NCI-H187 treated with DMSO at 0.1 percent for 48 hours (cell line): Measurements from ENCODE around the gene TSPAN18.

Experiments used
- DNase-seq: peaks from one replicate; lab custom pipeline; 2025; lab: John Stamatoyannopoulos, UW

Gene TSPAN18

DNA sequence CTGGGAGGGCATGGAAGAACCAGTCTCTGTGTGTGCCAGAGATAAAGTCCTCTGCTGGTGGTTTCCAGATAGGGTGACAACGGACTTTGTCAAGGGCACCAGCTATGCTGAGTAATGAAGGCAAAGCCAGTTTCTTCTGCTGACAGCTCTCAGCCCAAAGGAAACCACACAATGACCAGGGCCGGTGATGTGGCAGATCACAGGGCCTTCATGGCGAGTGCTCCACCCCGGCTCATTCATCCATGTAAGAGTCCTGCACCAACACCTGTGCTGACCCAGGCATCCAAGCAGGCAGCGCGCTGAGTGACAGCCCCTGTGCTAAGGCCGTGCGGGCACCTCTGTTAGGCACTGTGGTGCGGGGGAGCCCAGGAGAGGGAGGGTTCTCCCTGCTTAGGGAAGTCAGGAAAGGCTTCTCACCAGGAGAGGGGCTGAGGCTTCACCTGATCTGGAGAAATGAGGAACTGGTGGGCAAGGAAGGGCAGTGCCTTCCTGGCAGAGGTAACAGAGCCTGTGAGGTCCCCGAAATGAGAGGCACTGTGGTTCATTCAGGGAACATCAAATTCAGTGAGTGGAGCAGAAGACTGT lies 190.1 kb downstream of the TSPAN18 start:
- no peak for DNase-seq

DNA sequence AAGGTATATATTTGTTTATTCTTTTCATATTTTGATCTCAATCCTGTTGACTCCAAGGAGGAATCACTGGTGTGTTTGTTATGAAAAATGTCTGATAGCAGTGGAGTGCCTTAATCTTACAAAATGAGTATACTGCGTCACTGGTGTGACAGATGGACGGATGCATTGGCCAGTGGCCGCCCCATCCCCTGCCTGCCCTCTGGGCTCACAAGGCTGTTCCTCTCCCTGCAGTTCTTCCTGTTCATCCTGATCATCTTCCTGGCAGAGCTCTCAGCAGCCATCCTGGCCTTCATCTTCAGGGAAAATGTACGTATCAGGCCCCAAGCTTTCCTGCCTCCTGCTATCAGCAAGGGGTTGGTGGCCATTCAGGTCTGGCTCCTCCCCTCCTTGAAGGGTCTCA lies 191.0 kb downstream of the TSPAN18 start:
- no peak for DNase-seq

DNA sequence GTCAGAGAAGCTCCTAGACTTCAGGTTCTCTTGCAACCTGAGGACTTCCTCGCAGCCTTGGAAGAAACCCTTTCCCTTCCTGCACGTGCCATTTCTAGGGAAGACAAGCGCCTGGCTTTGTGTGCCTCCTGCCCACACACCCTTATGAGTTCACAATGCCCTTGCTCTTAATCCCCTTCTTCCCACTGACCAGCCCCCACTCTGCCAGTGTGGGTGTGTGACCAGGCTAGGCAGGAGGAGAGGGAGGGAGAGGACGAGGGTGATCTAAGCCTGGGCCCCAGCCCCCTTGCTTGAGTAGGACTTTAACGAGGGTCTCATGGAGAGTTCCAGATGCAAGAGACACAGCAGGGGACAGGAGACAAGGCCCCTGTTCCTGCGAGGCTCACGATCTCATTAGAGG lies 193.7 kb downstream of the TSPAN18 start:
- no peak for DNase-seq

DNA sequence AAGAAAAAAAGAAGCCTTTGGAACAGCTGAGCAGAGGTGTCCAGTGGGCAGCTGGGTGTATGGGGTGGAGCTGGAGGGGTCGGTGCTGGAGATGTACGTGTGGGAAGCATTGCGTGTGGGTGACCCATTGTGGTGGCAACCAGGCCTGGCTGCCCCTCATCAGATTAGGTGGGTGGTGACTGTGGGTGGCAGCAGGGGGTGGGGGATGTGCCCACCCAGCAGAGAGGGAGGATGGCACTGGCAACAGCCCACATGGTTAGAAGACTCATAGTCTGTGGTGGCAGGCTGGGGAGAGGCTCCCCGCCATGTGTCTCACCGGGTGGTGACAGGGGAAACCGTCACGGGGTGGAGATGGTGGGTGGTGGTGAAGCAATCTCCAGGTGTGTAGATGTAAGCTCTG lies 196.4 kb downstream of the TSPAN18 start:
- DNase-seq, result no peak

DNA sequence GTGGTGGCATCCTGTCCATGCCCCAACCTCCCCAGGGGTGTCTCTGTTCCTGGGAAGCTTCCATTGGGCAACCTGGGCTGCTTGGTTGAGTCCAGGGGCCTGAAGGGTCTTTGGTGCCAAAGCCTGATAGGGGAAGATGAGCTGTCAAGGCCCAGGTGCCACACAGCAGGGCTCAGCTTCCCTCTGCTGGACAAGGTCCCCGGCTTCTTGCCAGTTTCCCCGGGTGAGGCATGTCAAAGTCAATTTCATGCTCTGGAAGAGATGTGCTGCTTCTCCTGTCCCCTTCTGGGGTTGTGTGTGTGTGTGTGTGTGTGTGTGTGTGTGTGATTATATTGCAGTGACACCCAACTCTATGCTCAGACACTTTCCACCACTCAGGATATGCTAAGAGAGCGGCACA lies 197.0 kb downstream of the TSPAN18 start:
- DNase-seq, result no peak

DNA sequence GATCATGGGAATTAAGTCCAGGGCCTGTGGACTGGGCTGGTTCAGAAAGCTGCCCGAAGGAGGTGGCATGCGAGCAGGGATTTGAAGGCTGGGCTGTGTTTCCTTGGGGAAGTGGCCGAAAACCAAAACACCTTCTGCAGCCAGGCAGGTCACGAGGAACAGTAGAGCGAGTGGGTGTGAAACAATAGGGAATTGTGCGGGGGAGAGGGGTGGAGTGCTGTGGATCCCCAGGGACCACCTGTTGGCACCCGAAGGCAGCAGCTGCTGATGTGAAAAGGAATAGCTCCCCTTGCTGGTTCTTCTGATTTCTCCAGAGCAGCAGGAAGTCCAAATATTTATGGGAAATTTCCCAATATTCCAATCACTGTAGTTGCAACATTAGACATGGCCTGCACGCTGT lies 199.3 kb downstream of the TSPAN18 start:
- no peak for DNase-seq

DNA sequence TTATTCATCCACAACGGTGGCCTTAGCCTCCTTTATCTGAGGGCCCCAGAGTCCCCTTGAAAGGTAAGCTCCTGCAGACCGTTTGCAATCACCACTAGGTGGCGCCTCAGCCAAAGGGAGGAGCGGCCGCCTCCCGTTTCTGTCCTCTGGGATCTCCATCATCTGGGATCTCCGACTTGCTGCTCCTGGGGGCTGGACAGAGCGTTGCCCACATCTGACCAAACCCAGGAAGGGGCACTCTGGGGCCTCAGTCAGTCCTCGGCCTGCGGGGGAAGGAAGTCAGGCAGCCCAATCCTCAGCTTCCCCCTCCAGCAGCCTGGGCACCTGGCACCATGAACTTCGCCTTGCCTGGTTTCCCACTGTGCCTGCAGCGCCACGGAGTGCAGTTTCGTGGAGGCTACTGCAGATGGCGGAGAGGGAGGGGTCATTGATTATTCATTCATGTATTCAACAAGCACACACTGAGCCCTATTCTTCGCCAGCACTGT lies 200.5 kb downstream of the TSPAN18 start:
- DNase-seq, result peak; percentile 16

DNA sequence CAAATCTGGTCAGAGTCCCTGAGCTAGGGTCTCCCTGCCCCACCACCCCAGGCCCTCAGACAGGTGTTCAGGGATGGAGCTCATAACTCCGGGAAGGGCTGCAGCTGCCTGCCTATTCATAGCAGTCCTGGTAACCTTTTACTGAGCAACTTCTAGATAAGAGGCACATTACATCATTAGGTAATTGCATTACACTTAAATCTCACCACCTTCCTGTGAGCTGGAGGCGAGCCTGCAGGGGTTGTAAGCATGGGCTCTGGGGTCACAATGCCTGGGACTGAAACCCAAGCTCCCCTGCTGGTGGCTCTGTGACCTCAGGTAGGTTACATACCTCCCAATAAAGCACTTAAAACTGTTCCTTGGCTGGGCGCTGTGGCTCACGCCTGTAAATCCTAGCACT lies 201.4 kb downstream of the TSPAN18 start:
- no peak for DNase-seq

DNA sequence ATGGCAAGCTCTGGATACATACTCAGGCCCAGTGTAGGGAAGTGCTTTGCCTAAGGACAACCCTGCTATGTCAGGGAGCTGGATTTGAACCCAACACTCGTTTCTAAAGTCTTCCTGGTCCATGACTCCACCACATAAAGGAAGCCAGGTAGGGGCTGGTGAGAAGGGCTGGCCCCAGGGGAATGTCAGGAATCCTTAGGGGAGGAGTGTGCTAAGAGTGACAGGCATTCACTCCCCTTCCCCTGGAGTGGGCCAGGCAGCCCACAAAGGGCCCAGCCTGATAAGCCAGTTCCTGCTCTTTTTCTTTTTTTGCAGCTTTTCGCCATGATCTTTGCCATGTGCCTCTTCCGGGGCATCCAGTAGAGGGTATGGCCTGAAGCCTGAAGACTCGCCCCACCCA lies 202.1 kb downstream of the TSPAN18 start:
- no peak for DNase-seq

DNA sequence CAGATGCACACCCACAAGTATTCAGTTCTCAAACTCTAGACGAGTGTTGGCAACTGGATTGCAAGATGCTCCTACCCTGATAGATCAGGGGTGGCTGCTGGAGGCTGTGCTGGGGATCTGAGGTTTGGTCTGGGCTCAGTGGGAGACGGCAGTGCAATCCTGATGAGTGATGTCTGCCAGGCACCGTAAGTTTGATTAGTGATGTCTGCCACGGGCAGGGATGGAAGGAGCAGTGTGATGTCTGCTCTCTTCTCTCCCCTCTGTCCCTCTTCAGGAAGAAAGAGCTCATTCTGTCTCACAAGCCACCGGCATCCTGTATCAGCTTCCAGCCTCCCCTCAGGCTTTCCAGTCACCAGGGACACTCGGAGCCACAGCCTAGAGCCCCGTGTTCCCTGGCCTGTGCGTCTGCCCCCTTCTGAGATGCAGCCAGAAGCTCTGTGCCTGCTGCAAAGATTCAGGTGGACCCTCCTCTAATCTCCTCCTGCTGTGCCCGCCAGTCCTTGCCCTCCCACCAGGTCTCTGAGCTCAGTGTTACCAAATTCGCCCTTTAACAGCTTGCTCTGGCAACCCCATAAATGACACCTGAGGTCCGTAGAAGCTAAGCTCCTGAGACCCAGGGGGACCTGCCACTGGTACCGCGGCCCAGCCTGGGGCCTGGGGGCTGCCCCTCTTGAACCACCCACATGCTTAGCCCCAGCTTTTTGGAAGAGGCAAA lies 204.0 kb downstream of the TSPAN18 start:
- DNase-seq, result no peak

DNA sequence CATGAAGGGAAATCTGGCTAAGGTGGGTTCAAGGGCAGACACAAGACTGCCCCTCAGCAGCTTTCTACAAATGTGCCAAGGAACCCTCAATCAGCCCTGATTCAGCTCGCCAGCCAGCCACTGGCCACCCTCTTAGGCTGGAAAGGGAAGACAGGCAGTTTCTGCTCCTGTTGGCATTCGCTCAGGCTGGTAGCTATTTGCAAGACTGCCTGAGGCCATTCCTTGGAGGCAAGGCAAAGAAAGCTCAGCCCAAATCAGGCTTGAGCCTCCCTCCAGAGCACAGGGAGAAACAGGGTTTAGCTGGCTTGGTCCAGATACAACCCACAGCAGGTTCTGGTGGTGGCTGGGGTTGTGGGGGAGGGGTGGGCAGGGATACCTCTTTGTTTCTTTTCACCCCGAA lies 204.7 kb downstream of the TSPAN18 start:
- DNase-seq, result no peak

DNA sequence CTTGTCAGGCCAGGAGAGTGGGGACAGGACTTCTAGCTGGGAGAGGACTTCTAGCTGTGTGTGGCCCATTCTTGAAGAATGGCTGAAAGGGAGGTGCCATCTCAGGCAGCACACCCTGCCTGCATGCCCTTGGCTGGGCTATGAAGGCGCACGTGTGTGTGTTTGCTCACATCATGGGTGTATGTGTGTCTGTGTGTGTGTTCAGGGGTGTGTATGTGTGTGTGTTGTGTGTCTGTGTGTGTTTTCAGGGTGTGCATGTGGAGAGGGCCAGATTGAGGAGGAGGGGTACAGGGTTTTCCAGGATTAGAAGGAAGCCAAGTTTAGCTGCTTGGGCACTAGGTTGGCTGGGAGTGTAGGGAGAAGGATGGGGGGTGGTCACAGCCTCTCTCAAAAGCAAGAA lies 207.3 kb downstream of the TSPAN18 start:
- DNase-seq, result no peak

DNA sequence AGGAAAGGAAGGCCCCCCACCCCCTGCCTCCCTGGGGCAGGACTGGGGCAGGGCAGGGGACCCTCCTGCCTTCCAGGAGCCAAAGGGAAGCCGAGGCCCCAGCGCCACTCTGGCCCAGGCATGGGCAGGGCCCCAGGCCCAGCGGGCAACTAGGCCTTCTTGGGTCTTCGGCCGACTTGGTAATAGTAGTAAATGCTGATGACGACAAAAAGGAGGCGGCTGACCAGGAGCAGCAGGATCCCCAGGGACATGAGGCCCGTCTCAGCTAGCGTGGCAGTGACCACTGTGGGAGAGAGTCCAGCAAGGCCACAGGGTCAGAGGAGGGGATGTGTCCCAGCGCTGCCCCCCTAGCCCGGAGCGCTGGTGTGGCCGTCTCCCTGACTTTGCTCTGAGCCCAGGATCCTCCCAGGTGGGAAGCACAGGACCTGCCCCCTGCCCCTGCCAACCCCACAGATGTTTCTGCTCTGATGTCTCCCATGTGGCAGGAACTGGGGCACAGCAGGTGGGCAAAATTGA lies 208.0 kb downstream of the TSPAN18 start:
- DNase-seq, result no peak

DNA sequence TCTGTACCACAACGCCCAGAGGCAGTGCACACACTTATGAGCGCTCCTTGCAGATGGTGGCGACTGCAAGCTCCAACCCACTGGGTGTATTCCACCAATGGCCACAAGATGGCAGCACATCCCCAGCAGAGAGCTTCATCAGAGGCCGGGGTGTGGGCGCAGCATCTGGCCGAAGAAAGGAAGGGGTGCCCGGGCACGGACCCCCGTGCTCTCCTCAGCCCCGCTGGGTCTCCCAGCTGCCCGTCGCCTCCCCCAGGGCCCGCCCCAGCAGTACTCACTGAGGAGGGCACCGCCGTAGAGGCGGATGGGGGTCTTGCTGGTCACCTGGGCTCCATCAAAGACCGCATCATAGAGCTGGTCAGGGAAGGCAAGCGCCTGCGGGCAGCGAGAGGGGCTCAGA lies 209.8 kb downstream of the TSPAN18 start:
- DNase-seq, result peak; percentile 18

DNA sequence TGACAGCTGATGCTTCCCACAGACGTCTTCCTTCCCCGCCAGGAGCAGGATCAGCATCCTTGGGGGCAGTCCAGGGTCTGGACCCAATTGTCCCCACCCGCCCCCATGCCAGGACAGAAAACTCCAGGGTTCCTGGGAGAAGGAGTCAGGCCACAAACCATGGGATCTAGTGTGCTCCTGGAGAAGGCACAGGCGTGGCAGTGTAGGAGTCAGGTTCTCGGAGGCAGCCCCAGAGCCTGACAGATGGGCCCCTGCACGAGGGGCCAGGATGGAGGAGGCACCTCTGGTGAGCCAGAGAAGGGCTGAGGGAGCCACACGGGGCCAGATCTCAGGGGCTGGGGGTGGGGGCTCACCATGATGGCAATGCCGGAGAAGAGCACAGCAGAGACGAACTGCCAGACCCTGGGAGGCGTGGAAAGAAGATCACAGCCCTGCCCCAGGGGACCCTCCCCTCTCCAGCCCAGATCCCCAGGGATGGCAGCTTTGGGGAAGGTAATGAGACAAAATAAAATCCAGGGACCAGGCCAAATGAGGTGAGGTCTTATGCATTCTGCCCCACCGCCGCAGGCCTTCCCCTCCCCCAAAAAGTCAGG lies 210.3 kb downstream of the TSPAN18 start:
- no peak for DNase-seq

DNA sequence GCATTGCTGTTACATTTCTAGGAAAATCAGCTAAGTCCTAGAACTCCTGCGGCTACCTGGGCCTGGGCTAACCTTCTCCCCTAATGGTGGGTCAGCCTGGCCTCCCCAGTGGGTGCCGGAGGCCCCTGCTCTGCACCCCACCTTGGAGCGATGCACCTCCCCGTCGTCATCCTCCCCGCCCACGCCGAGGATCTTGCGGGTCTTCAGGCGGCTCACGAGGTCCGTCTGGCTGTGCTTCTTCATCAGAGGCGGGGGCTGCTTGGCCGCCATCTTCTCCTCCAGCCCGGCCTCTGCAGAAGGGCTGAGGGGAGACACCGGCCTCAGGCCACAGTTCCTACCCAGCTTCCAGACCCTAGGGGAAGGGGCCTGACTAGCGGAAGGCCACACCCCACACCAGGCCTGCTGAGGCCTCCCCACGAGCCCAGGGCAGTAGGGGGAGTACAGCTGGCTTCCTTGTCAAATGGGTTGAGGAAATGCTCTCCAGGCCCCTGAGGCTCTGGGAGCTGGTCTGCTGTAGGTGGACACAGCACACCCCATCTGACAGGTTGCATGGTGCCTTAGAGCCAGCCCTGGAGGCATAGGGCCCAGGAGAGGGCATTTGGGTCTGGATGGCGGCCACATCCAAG lies 211.4 kb downstream of the TSPAN18 start:
- no peak for DNase-seq

DNA sequence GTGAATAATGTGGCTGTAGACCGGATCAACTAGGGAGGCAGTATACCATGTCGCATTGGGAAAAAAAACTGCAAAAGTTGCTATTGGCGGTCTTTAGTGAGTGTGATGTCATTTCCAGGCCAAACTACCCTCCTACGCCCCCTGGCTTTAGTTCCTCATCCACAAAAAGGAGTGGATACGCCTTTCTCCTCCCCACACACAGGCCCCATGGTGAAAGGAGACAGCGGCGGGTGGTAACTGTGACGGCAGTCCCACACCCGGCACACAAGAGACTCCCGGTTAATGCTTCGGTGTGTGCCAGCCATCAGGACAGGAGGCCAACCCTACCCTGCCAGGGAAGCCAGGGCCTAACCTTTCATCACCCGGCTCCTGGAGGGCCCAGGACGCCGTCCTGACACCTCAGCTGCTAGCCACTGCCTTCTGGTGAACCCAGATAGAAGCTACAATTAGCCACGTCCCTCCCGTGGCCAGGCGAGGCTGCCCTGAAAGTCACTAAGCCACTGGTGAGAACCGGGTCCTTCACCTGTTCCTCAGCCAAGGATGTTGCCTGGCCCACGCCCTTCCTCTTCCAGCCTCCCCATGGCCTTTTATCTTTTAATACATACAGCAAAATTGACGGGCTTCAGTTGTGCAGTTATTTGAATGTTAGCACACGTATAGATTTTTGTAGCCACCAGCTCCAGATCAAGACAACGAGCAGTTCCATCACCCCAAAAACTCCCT lies 213.1 kb downstream of the TSPAN18 start:
- DNase-seq, result no peak

DNA sequence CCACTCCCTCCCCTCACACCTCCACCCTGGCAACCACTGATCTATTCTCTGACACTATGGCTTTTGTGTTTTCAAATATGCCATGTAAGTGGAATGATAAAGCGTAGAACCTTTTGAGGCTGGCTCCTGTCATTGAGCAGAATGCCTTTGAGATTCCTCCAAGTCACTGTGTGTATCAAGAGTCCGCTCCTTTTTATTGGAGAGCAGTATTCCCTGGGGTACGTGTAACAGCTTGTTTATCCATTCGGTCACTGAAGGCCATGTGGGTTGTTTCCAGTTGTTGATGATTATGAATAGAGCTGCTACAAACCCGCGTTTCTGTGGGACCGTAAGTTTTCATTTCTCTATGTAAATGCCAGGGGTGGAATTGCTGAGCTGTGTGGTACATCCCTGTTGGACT lies 213.6 kb downstream of the TSPAN18 start:
- DNase-seq, result no peak

DNA sequence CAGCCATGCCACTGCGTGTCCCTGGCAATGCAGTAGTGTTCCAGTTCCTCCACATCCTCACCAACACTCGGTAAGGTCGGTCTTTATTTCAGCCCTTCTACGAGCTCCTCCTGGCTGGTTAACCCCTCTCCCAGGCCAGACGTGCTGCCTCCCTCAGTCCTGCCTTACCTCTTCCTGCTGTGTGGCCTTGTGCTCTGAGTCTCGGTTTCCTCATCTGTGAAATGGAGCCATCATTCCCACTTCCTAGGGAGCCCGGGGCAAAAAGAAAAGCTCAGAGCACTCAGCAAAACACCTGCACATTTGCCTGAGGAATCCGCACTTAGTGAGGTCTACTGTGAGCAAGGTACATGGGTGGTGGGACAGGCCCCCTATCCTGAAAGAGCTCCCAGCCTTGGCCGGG lies 214.1 kb downstream of the TSPAN18 start:
- DNase-seq, result no peak

DNA sequence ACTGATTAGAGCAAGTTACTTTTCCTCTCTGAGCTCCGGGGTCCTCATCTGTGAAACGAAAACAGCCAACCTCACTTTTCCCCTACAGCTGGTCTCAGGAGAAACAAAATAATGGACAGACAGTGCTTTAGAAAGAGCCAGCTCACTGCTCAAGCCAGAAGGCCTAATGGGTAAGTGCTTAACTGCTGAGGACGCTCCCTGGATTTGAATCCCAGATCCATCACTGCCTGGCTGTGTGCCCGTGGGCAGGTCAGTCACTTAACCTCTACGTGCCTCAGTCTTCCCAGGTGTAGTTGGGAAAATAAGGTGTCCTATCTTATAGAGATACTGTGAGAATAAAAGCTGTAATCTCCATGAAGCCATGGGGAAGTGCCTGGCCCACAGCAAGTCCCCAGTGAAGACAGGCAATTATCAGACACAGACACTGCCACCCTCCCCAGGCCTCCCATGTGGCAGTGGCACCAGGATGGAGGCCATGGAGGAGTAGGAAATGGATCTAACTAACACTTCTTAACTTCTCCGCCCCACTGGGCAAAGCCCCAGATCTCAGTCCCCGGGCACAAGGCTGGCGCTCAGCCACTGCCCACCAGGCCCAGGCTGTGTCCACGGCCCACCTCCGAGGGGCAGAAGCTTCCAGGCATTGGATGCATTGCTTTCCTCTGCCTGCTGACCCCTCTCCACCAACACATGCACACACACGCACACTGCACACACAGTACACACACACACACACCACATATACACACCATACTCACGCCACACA lies 214.7 kb downstream of the TSPAN18 start:
- no peak for DNase-seq
